Left ventricle myocardium inferior (tissue), 1 donor: ENCODE measurements around the gene MMP25. TPM values are rescaled to one million over a fixed set of nuclear protein-coding genes. Genes with fewer than 3 reads are reported as not detected.

Source experiments
- DNase-seq: peaks from one replicate; pipeline ENCODE4 v3.0.0-alpha.2; 2020
- H3K27ac ChIP-seq: fragments of 200-600 bp; replicated peaks from 2 replicates; pipeline ENCODE4 v1.8.0; 2021
- H3K27me3 ChIP-seq: fragments of 200-600 bp; 2 replicates; pipeline ENCODE4 v1.8.0; 2021; ENCODE audit warnings: low read depth
- H3K36me3 ChIP-seq: fragments of 200-600 bp; 2 replicates; pipeline ENCODE4 v1.8.0; 2021
- H3K4me1 ChIP-seq: fragments of 200-600 bp; 2 replicates; pipeline ENCODE4 v1.8.0; 2021
- H3K4me3 ChIP-seq: fragments of 200-600 bp; 2 replicates; pipeline ENCODE4 v1.8.0; 2021; ENCODE audit warnings: mild to moderate bottlenecking, moderate library complexity
- H3K9me3 ChIP-seq: fragments of 200-600 bp; replicated peaks from 2 replicates; pipeline ENCODE4 v1.8.0; 2021
- intact Hi-C: fragments of 100-400 bp; cut with micrococcal nuclease; formaldehyde crosslinking; loops from one replicate; pipeline ENCODE4 v1.11.0; 2022
- total RNA-seq: library from RNA; stranded (reverse); fragmentation: NEBNext Ultra II Directional; extraction: Animal tissue kit (Norgen Biotek cat#: 25700); gene quantifications from one replicate; pipeline ENCODE4 v1.2.1, GENCODE V29; 2021
- TF ChIP-seq, protein P1 (sequence below): fragments of 200-600 bp; IDR thresholded peaks from 2 replicates; pipeline ENCODE4 v1.8.0; 2021; ENCODE audit warnings: antibody characterized with exemption, mild to moderate bottlenecking, borderline replicate concordance
- donor health status: DM: no; HTN: yes; CAD: no; lungs with severe emphysema.

MMP25 gene
- total RNA-seq, 1 donor from 2014 or later, result 1.2 TPM

DNA sequence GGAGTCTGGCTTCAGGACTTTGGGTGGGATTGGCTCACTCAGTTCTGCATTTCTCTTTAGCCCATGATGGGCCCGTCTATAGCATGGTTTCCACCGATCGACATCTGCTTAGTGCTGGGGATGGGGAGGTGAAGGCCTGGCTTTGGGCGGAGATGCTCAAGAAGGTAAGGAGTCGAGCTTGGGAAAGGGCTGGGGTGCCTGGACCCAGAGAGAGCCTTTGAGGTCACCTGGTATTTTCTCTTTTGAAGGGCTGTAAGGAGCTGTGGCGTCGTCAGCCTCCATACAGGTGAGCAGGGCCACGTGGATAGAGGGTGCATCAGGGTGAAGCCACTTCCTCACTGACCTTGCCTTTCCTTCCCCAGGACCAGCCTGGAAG, 20.4 kb upstream of the MMP25 start:
- Histone ChIP-seq H3K27me3 (peaks cover 25% of the 10 kb centered on the region), H3K9me3 (no peaks in the 10 kb centered on the region), H3K36me3 (peaks cover 23% of the 10 kb centered on the region), H3K4me3 (no peak overlapping the region), H3K4me1 (peaks cover 61% of the 10 kb centered on the region), H3K27ac (no peak overlapping the region)
- intact Hi-C loops, result no loop called here
- TF ChIP-seq, protein P1, sequence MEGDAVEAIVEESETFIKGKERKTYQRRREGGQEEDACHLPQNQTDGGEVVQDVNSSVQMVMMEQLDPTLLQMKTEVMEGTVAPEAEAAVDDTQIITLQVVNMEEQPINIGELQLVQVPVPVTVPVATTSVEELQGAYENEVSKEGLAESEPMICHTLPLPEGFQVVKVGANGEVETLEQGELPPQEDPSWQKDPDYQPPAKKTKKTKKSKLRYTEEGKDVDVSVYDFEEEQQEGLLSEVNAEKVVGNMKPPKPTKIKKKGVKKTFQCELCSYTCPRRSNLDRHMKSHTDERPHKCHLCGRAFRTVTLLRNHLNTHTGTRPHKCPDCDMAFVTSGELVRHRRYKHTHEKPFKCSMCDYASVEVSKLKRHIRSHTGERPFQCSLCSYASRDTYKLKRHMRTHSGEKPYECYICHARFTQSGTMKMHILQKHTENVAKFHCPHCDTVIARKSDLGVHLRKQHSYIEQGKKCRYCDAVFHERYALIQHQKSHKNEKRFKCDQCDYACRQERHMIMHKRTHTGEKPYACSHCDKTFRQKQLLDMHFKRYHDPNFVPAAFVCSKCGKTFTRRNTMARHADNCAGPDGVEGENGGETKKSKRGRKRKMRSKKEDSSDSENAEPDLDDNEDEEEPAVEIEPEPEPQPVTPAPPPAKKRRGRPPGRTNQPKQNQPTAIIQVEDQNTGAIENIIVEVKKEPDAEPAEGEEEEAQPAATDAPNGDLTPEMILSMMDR, result no peak
- no peak for DNase-seq

DNA sequence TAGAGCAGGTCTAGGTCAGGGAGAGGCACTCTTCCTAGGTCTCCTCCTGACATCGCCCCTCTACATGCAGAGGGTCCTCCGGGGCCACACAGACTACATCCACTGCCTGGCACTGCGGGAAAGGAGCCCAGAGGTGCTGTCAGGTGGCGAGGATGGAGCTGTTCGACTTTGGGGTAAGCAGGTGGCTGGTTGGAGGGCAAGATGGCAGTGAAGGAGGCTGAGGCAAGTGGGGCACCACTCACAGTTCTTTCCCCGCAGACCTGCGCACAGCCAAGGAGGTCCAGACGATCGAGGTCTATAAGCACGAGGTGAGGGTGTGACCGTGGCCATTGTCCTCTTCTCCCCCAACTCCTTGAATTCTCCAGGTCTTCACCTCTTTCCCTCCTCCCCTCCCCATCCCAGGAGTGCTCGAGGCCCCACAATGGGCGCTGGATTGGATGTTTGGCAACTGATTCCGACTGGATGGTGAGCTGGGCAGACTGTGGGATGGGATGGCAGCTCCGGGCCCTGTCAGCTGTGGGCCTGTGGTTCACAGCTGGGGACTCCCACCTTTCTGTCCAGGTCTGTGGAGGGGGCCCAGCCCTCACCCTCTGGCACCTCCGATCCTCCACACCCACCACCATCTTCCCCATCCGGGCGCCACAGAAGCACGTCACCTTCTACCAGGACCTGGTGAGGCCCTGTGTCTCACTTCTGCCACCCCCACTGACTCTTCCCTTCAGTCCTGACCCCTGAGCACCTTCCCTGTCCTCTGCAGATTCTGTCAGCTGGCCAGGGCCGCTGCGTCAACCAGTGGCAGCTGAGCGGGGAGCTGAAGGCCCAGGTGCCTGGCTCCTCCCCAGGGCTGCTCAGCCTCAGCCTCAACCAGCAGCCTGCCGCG, 19.5 kb upstream of the MMP25 start:
- intact Hi-C loops, result no loop called here
- Histone ChIP-seq H3K36me3 (peaks cover 19% of the 10 kb centered on the region), H3K4me3 (no peak overlapping the region), H3K27me3 (peaks cover 31% of the 10 kb centered on the region), H3K4me1 (peaks cover 52% of the 10 kb centered on the region), H3K9me3 (no peaks in the 10 kb centered on the region), H3K27ac (no peak overlapping the region)
- TF ChIP-seq, protein P1, result no peak
- no peak for DNase-seq

DNA sequence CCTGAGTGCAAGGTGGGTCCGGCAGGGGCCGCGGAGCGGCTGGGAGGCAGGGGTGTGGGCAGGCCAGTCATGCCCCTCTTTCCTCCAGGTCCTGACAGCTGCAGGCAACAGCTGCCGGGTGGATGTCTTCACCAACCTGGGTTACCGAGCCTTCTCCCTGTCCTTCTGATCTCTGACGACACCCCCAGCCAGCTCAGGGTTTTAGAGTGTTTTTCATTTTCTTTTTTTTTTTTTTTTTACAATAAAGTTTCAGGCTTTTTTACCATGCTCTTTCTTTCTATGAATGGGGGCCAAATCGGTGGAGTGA, 18.9 kb upstream of the MMP25 start:
- Histone ChIP-seq H3K27ac (no peak overlapping the region), H3K4me3 (no peak overlapping the region), H3K9me3 (no peaks in the 10 kb centered on the region), H3K36me3 (peaks cover 18% of the 10 kb centered on the region), H3K4me1 (peaks cover 46% of the 10 kb centered on the region), H3K27me3 (peaks cover 36% of the 10 kb centered on the region)
- intact Hi-C loops, result no loop called here
- TF ChIP-seq, protein P1, result no peak
- DNase-seq, result no peak

DNA sequence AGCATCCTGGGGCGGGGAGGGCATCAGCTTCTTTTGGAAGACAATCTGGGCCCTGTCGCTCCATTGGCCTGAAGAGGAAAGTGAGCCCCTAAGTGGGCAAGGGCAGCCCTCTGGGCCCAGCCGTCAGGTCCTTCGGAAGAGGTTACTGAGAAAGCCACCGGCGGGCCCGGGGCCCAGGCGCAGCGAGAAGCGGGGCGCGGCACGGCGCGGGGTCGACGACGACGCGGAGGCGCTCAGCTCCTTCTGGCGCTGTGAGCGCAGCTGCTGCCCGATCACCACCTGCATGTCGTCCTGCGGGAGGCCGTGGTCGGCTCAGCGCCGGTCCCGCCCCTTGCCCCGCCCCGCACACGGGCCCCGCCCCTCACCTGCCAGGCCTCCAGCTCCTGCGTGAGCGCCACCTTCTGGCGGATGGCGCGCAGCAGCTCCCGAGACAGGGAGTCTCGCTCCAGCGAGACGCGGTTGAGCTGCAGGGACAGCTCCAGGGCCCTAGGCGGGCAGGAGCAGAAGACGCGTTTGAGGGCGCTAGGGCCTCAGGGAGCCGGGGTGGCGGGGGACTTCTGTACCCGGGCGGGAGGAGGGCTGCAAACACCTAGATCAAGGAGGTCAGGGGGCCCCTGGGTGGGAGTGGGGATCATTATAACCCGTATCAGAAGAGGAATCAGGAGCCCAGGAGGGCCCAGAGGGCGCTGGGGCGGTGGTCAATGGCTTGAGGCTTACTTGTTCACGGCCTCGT, 18.2 kb upstream of the MMP25 start:
- intact Hi-C loops, result no loop called here

DNA sequence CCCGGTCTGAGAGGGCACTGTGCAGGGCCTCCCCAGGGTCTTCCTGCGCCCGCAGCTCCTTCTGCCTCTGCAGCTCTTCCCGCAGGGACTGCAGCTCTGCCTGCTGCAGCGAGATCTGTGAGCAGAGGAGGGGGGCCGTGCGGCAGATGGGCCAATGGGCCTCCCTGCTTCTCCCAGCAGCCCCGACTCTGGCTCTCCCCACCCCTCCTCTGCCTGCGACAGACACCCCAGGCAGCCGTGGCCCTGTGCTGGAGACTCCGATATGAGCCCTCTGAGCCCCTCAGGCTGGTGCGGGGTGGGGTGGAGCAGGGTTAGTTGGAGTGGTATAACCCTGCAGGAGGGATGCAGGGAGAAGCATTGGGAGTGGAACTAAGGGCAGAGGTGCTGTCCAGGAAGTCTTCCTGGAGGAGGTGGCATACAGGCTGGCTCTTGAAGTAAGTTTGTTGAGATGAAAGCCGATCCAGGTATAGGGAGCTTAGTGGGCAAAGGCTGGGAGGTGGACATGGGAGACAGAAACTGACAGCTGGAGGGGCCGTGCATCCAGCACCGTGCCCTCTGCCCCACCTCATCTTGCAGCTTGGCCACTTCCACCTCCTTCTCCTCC, 17.5 kb upstream of the MMP25 start:
- peaks cover 49% of the 10 kb centered on the region for H3K27me3 ChIP-seq
- intact Hi-C loops, result no loop called here

More for the DNA sequence above, 18.2 kb upstream of the MMP25 start:
- DNase-seq, result peak; percentile 78
- TF ChIP-seq, protein P1, result peak; percentile 75
- H3K27me3 ChIP-seq, result peaks cover 43% of the 10 kb centered on the region
- H3K4me3 ChIP-seq, result peak overlapping the region; percentile 41
- peaks cover 18% of the 10 kb centered on the region for H3K36me3 ChIP-seq
- no peaks in the 10 kb centered on the region for H3K9me3 ChIP-seq
- no peak overlapping the region for H3K27ac ChIP-seq
- H3K4me1 ChIP-seq, result peaks cover 39% of the 10 kb centered on the region

More for the DNA sequence above, 17.5 kb upstream of the MMP25 start:
- DNase-seq, result no peak
- Histone ChIP-seq H3K4me3 (peak overlapping the region; percentile 41), H3K27ac (no peak overlapping the region), H3K4me1 (peaks cover 32% of the 10 kb centered on the region), H3K9me3 (no peaks in the 10 kb centered on the region), H3K36me3 (peaks cover 18% of the 10 kb centered on the region)
- TF ChIP-seq, protein P1, result no peak
